Keratinocyte (primary cell): Measurements from ENCODE around the gene PARP4. TPM values are rescaled to one million over a fixed set of nuclear protein-coding genes. Genes with fewer than 3 reads are reported as not detected.
"Not testable (repeated sequence)": the region's sequence is repeated elsewhere in the genome, so short reads cannot be mapped to it uniquely, and the experiment has no call there.

Experiments used
- DNase-seq: peaks from one replicate; pipeline ENCODE4 v3.0.0-alpha.2; 2011; ENCODE audit warnings: low read depth, missing footprints, low spot score
- FAIRE-seq: peaks from 2 replicates; lab custom pipeline; 2011; peaks lifted over from hg19 to GRCh38; lab: Jason Lieb, UNC
- H2AFZ ChIP-seq: 2 replicates; pipeline ENCODE4 v1.6.0; 2012; ENCODE audit warnings: low read length, control low read depth, inconsistent platforms; ENCODE audit not compliant: control insufficient read depth
- H3K27ac ChIP-seq: 2 replicates; pipeline ENCODE4 v1.5.1; 2011; ENCODE audit warnings: low read length; ENCODE audit not compliant: control insufficient read depth, insufficient read depth
- H3K27me3 ChIP-seq: 3 replicates; pipeline ENCODE4 v1.6.0; 2011; ENCODE audit warnings: low read length; ENCODE audit not compliant: control insufficient read depth, insufficient read depth; ENCODE audit errors: extremely low read depth
- H3K36me3 ChIP-seq, 2 experiments: 2 replicates in 1 of 2; 3 replicates in 1 of 2; pipeline ENCODE4 v1.5.1; 2011; ENCODE audit warnings: low read length in 2 of 2, mild to moderate bottlenecking in 1 of 2; ENCODE audit not compliant: control insufficient read depth in 2 of 2, insufficient read depth in 2 of 2; ENCODE audit errors: extremely low read depth in 1 of 2
- H3K4me1 ChIP-seq: 3 replicates; pipeline ENCODE4 v1.5.1; 2011; ENCODE audit warnings: low read length; ENCODE audit not compliant: control insufficient read depth, insufficient read depth; ENCODE audit errors: extremely low read depth
- H3K4me2 ChIP-seq: 3 replicates; pipeline ENCODE4 v1.6.0; 2011; ENCODE audit warnings: low read depth, low read length; ENCODE audit not compliant: control insufficient read depth, insufficient read depth; ENCODE audit errors: extremely low read depth
- H3K4me3 ChIP-seq, 3 experiments: fragments of 200-600 bp in 1 of 3; sonication (generic) in 1 of 3; 2 replicates in 2 of 3; 3 replicates in 1 of 3; pipeline ENCODE4 v1.5.1; 2011 to 2016; ENCODE audit warnings: low read length in 3 of 3, mild to moderate bottlenecking in 3 of 3, control low read depth in 2 of 3, inconsistent platforms in 1 of 3, low read depth in 1 of 3, mixed read lengths in 1 of 3, mixed run types in 1 of 3, moderate library complexity in 1 of 3; ENCODE audit not compliant: control insufficient read depth in 2 of 3, insufficient read depth in 2 of 3; ENCODE audit errors: extremely low read depth in 1 of 3
- H3K79me2 ChIP-seq: 2 replicates; pipeline ENCODE4 v1.6.0; 2012; ENCODE audit warnings: low read length; ENCODE audit not compliant: control insufficient read depth, insufficient read depth
- H3K9ac ChIP-seq: 3 replicates; pipeline ENCODE4 v1.6.0; 2011; ENCODE audit warnings: low read length; ENCODE audit not compliant: control insufficient read depth, insufficient read depth; ENCODE audit errors: extremely low read depth
- H3K9me1 ChIP-seq: 3 replicates; pipeline ENCODE4 v1.6.0; 2011; ENCODE audit warnings: low read length; ENCODE audit not compliant: control insufficient read depth, insufficient read depth; ENCODE audit errors: extremely low read depth
- H3K9me3 ChIP-seq: 2 replicates; pipeline ENCODE4 v1.5.1; 2012; ENCODE audit warnings: low read depth, low read length; ENCODE audit not compliant: control insufficient read depth
- H4K20me1 ChIP-seq: 3 replicates; pipeline ENCODE4 v1.6.0; 2011; ENCODE audit warnings: low read length; ENCODE audit not compliant: control insufficient read depth, insufficient read depth; ENCODE audit errors: extremely low read depth
- EZH2 ChIP-seq: IDR thresholded peaks from one replicate; pipeline ENCODE4 v1.6.1; 2012; ENCODE audit warnings: inconsistent platforms, mild to moderate bottlenecking, low read length, moderate library complexity
- dilution Hi-C: fragments of 300-500 bp; cut with MboI; formaldehyde crosslinking; loops from one replicate; pipeline ENCODE4 v1.7.0; 2020; ENCODE audit warnings: low sequenced_read_pairs; ENCODE audit not compliant: extremely low pct_ligation_motif_present
- polyA plus RNA-seq, 5 experiments: library from polyadenylated mRNA; depleted of rRNA in 3 of 5; stranded (reverse) in 3 of 5; stranded (forward) in 1 of 5; unstranded in 1 of 5; fragments of >200 nt; gene quantifications; 1 replicate in 1 of 5; 2 replicates in 3 of 5; 3 replicates in 1 of 5; pipeline versions ENCODE4 v1.2.1 to v1.2.3, GENCODE V29; 2011 to 2012; ENCODE audit warnings: missing spikeins in 2 of 5, low read depth in 1 of 5, low replicate concordance in 1 of 5
- TF ChIP-seq, protein P1 (sequence below), 3 experiments: IDR thresholded peaks in 1 of 3; conservative IDR thresholded peaks in 1 of 3; optimal IDR thresholded peaks in 1 of 3; 2 replicates in 2 of 3; 3 replicates in 1 of 3; pipeline versions ENCODE3 to v1.5.1; 2011; ENCODE audit warnings: low read length in 3 of 3, mild to moderate bottlenecking in 3 of 3, moderate library complexity in 2 of 3, control low read depth in 1 of 3, inconsistent platforms in 1 of 3; ENCODE audit not compliant: insufficient read depth in 2 of 3; ENCODE audit errors: extremely low read depth in 1 of 3

PARP4 gene
- polyA plus RNA-seq, 1 donor (not counting 4 experiments of a cell fraction or from before 2014, with no cell fraction given): 44.0 TPM

DNA sequence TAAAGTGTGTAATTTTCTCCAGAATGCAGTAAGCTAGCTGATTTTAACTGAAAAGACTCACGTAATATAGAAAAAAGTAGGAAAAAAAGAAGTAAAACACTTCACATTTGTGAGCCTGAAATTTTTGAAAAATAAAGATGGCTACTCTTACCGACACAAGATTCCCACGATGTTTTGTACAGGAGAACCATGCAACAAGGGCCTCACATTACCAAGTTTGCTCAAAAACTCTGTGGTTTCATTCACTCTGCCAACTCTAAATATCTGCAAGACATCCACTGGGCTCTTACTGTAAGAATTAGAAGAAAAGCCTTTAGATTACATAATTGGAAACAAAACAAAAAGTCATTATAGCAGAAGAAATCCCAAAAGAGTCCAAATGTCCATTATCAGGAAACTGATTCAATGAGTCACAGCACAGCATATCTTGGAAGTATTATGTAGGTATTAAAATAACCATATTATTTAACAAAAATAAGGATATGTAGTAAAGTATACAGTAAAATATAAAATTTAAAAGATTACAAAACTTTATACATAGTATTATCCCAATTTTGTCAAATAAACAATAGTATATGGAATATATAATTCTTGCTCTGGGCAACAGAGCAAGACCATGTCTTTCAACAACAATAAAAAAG, 26.4 kb downstream of the PARP4 start:
- H3K9me3 ChIP-seq, H4K20me1 ChIP-seq, H3K27me3 ChIP-seq, H3K27ac ChIP-seq, H2AFZ ChIP-seq, H3K4me2 ChIP-seq, H3K9me1 ChIP-seq, dilution Hi-C loops, H3K79me2 ChIP-seq, H3K4me1 ChIP-seq, H3K4me3 ChIP-seq, DNase-seq, FAIRE-seq, H3K9ac ChIP-seq: not testable (repeated sequence)
- H3K36me3 ChIP-seq: peaks cover 5 to 13% of the 10 kb centered on the region in 2 experiments

DNA sequence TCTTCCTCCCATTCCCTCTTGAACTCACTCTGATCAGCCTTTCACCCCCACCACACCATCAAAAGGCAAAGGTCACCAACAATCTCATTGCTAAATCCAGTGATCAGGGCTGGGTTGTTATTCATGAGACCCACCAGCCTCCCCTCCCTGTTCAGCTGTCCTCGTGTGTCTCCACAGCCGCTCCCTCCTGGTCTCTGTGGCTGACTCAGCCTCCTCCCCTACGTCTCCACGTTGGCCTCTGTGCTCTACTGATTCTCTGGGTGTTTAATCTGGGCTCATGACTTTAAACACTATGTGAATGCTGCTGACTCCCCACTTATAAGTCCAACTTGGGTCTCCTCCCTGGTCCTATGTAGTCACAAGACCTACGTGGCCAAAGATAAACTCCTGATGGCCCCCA, 38.9 kb downstream of the PARP4 start:
- Histone ChIP-seq H3K79me2 (no peaks in the 10 kb centered on the region), H3K4me3 (no peak overlapping the region), H3K36me3 (peaks cover 15 to 21% of the 10 kb centered on the region in 2 experiments), H3K9me1 (no peaks in the 10 kb centered on the region), H3K4me2 (no peak overlapping the region), H3K27me3 (no peaks in the 10 kb centered on the region), H3K27ac (no peak overlapping the region), H3K4me1 (no peaks in the 10 kb centered on the region), H3K9me3 (no peaks in the 10 kb centered on the region), H2AFZ (no peak overlapping the region), H4K20me1 (no peaks in the 10 kb centered on the region), H3K9ac (no peak overlapping the region)
- dilution Hi-C loops: no loop called here
- no peak for TF ChIP-seq EZH2
- TF ChIP-seq, protein P1, sequence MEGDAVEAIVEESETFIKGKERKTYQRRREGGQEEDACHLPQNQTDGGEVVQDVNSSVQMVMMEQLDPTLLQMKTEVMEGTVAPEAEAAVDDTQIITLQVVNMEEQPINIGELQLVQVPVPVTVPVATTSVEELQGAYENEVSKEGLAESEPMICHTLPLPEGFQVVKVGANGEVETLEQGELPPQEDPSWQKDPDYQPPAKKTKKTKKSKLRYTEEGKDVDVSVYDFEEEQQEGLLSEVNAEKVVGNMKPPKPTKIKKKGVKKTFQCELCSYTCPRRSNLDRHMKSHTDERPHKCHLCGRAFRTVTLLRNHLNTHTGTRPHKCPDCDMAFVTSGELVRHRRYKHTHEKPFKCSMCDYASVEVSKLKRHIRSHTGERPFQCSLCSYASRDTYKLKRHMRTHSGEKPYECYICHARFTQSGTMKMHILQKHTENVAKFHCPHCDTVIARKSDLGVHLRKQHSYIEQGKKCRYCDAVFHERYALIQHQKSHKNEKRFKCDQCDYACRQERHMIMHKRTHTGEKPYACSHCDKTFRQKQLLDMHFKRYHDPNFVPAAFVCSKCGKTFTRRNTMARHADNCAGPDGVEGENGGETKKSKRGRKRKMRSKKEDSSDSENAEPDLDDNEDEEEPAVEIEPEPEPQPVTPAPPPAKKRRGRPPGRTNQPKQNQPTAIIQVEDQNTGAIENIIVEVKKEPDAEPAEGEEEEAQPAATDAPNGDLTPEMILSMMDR (optimal IDR thresholded peaks at IDR 0.05 in 1 of 3, IDR thresholded peaks at IDR 0.05 in 1 of 3, conservative IDR thresholded peaks at IDR 0.05 in 1 of 3; ENCODE audit: extremely low read depth in 1 of 3, insufficient read depth in 2 of 3, low read length in 3 of 3): no peak
- DNase-seq (no peak), FAIRE-seq (no peak)

DNA sequence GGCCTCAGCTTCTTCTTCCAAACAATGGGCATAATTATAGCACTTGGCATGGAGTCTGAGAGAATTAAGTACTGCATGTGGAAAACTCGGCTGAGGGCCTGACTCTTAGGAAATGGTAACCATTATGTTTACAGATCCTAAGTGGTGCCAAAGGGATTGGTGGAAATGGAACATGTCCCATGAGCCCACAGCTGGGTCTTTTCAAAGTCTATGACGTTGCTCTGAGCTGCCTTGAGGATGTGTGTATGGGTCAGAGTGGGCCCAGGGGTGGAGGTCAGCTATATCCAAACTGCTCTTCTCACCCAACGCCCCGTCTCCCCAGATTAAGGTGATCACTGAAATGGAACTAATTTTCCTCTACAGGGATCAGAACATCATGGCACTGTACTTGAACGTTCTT, 40.4 kb downstream of the PARP4 start:
- FAIRE-seq, H3K4me2 ChIP-seq, H3K27ac ChIP-seq, DNase-seq, dilution Hi-C loops, H3K9me1 ChIP-seq, H3K9ac ChIP-seq, H2AFZ ChIP-seq, H3K79me2 ChIP-seq, H3K9me3 ChIP-seq, H3K4me3 ChIP-seq, H4K20me1 ChIP-seq, H3K27me3 ChIP-seq, H3K4me1 ChIP-seq: not testable (repeated sequence)
- peaks cover 15 to 21% of the 10 kb centered on the region in 2 experiments for H3K36me3 ChIP-seq
